Measurements from ENCODE around the gene ADGRL3. TPM values are rescaled to one million over a fixed set of nuclear protein-coding genes. Genes with fewer than 3 reads are reported as not detected.

Gene ADGRL3
- total and polyA plus RNA-seq, 4 donors: 0.07 to 1.7 (median 0.82) TPM

- Histone ChIP-seq H3K9ac (ENCODE audit: low read depth in 1 of 2, low read length in 2 of 2) (no peak overlapping the region), H3K27me3 (ENCODE audit: control insufficient read depth in 4 of 4, insufficient read depth in 4 of 4, low read length in 3 of 4) (no peaks in the 10 kb centered on the region), H3K27ac (ENCODE audit: low read depth in 1 of 2, low read length in 2 of 2) (no peak overlapping the region), H3K9me3 (ENCODE audit: control insufficient read depth in 4 of 4, low read length in 3 of 4) (no peaks in the 10 kb centered on the region), H3K4me1 (ENCODE audit: control insufficient read depth in 4 of 4, insufficient read depth in 4 of 4, low read length in 3 of 4) (no peaks in the 10 kb centered on the region), H3K4me3 (ENCODE audit: low read depth in 1 of 3, low read length in 3 of 3) (no peak overlapping the region), H3K36me3 (ENCODE audit: control insufficient read depth in 4 of 4, insufficient read depth in 3 of 4, low read depth in 1 of 4, low read length in 3 of 4) (no peaks in the 10 kb centered on the region)
- no peak for DNase-seq (ENCODE audit: low spot score)
- 77% methylated on average over 1 of the region's 1 CpG for WGBS
- TF ChIP-seq RAD21 (IDR thresholded peaks at IDR 0.05) (no peak), YY1 (IDR thresholded peaks at IDR 0.05) (no peak)
- TF ChIP-seq, protein P1, sequence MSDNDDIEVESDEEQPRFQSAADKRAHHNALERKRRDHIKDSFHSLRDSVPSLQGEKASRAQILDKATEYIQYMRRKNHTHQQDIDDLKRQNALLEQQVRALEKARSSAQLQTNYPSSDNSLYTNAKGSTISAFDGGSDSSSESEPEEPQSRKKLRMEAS (IDR thresholded peaks at IDR 0.05): no peak
These were observed 379.7 kb downstream of the ADGRL3 start for GRCh38 chr4:61579786-61580185.

DNA sequence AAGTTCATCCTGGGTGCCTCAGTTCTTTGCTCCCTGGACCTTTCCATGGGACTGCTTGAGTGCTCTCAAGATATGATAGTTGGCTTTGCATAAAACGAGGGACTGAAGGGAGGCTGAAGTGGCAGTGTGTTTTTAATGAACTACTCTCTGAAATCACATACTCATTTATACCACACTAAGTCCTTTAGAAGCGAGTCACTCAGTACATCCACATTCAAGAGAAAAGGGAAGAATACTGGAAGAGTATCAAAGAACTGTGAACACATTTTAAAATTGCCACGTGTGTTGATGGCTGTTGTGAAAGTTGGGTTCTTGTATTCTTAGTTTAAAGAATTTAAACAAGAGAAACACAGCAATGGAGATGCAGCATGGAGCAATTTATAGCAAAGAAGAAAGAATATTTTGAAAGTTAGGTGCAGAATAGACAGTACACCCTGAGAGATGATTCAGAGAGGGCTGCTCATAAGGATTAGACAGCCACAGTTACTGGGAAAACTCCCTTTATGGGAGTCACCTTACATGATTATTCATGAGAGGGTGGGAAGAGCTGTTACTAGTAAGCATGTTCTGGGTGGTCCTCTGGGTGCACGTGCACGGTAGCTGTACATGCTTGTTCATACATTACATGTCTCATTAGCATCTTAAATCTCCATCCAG lies 380.7 kb downstream of the ADGRL3 start:
- TF ChIP-seq, protein P1 (IDR thresholded peaks at IDR 0.05): no peak
- no peak for TF ChIP-seq RXRA (IDR thresholded peaks at IDR 0.05)
- TF ChIP-seq RAD21 (IDR thresholded peaks at IDR 0.05): no peak
- no peak for TF ChIP-seq HNF4G (IDR thresholded peaks at IDR 0.05)
- TF ChIP-seq, protein P2, sequence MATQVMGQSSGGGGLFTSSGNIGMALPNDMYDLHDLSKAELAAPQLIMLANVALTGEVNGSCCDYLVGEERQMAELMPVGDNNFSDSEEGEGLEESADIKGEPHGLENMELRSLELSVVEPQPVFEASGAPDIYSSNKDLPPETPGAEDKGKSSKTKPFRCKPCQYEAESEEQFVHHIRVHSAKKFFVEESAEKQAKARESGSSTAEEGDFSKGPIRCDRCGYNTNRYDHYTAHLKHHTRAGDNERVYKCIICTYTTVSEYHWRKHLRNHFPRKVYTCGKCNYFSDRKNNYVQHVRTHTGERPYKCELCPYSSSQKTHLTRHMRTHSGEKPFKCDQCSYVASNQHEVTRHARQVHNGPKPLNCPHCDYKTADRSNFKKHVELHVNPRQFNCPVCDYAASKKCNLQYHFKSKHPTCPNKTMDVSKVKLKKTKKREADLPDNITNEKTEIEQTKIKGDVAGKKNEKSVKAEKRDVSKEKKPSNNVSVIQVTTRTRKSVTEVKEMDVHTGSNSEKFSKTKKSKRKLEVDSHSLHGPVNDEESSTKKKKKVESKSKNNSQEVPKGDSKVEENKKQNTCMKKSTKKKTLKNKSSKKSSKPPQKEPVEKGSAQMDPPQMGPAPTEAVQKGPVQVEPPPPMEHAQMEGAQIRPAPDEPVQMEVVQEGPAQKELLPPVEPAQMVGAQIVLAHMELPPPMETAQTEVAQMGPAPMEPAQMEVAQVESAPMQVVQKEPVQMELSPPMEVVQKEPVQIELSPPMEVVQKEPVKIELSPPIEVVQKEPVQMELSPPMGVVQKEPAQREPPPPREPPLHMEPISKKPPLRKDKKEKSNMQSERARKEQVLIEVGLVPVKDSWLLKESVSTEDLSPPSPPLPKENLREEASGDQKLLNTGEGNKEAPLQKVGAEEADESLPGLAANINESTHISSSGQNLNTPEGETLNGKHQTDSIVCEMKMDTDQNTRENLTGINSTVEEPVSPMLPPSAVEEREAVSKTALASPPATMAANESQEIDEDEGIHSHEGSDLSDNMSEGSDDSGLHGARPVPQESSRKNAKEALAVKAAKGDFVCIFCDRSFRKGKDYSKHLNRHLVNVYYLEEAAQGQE (IDR thresholded peaks at IDR 0.05): no peak
- no peak for TF ChIP-seq FOXA2 (IDR thresholded peaks at IDR 0.05)
- no peak overlapping the region for H3K4me3 ChIP-seq (ENCODE audit: low read depth in 1 of 3, low read length in 3 of 3)
- DNase-seq (ENCODE audit: low spot score): no peak
- 87% methylated on average over 5 of the region's 5 CpGs for WGBS
- H3K27me3 ChIP-seq (ENCODE audit: control insufficient read depth in 4 of 4, insufficient read depth in 4 of 4, low read length in 3 of 4): no peaks in the 10 kb centered on the region
- H3K36me3 ChIP-seq (ENCODE audit: control insufficient read depth in 4 of 4, insufficient read depth in 3 of 4, low read depth in 1 of 4, low read length in 3 of 4): no peaks in the 10 kb centered on the region
- H3K4me1 ChIP-seq (ENCODE audit: control insufficient read depth in 4 of 4, insufficient read depth in 4 of 4, low read length in 3 of 4): no peaks in the 10 kb centered on the region
- H3K27ac ChIP-seq (ENCODE audit: low read depth in 1 of 2, low read length in 2 of 2): no peak overlapping the region
- no peaks in the 10 kb centered on the region for H3K9me3 ChIP-seq (ENCODE audit: control insufficient read depth in 4 of 4, low read length in 3 of 4)
- no peak overlapping the region for H3K9ac ChIP-seq (ENCODE audit: low read depth in 1 of 2, low read length in 2 of 2)

GRCh38 chr4:61583696-61584095 lies 383.6 kb downstream of the ADGRL3 start:
- Histone ChIP-seq H3K4me3 (ENCODE audit: low read depth in 1 of 3, low read length in 3 of 3) (no peak overlapping the region), H3K9me3 (ENCODE audit: control insufficient read depth in 4 of 4, low read length in 3 of 4) (no peaks in the 10 kb centered on the region), H3K27me3 (ENCODE audit: control insufficient read depth in 4 of 4, insufficient read depth in 4 of 4, low read length in 3 of 4) (no peaks in the 10 kb centered on the region), H3K36me3 (ENCODE audit: control insufficient read depth in 4 of 4, insufficient read depth in 3 of 4, low read depth in 1 of 4, low read length in 3 of 4) (no peaks in the 10 kb centered on the region), H3K27ac (ENCODE audit: low read depth in 1 of 2, low read length in 2 of 2) (no peak overlapping the region), H3K9ac (ENCODE audit: low read depth in 1 of 2, low read length in 2 of 2) (no peak overlapping the region), H3K4me1 (ENCODE audit: control insufficient read depth in 4 of 4, insufficient read depth in 4 of 4, low read length in 3 of 4) (no peaks in the 10 kb centered on the region)
- TF ChIP-seq RXRA (IDR thresholded peaks at IDR 0.05) (no peak), NR2F2 (IDR thresholded peaks at IDR 0.05) (no peak), YY1 (IDR thresholded peaks at IDR 0.05) (no peak), HNF4G (IDR thresholded peaks at IDR 0.05) (no peak)
- TF ChIP-seq, protein P3, sequence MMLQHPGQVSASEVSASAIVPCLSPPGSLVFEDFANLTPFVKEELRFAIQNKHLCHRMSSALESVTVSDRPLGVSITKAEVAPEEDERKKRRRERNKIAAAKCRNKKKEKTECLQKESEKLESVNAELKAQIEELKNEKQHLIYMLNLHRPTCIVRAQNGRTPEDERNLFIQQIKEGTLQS (IDR thresholded peaks at IDR 0.05): no peak
- WGBS: 89% methylated on average over 1 of the region's 1 CpG
- DNase-seq (ENCODE audit: low spot score): no peak

Measured in liver (tissue), 9 donors.